GM21786 (cell line): ENCODE data around the gene CREB3.

Experiments used
- ATAC-seq: cut with Tn5 transposase; IDR thresholded peaks from one replicate; pipeline ENCODE4 v1.9.1; 2021; ENCODE audit not compliant: unreplicated experiment

The CREB3 gene

DNA sequence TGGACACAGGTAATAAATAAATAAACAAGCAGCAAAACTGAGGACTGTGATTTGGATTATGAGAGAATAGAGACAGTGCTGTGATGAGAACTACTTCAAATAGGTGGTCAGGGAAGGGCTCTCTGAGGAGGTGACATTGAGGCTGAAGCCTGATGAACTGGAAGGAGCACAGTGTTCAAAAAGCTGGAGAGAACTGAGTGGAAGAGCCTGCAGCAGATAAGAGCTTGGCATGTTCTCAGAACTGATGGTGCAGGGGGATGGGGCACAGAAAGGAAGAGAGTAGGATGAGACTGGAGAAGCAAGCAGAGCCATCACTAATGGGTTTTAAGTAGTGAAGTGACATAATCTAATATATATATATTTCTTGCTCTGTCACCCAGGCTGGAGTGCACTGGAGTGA is 31.5 kb upstream of the CREB3 start:
- ATAC-seq: no peak

DNA sequence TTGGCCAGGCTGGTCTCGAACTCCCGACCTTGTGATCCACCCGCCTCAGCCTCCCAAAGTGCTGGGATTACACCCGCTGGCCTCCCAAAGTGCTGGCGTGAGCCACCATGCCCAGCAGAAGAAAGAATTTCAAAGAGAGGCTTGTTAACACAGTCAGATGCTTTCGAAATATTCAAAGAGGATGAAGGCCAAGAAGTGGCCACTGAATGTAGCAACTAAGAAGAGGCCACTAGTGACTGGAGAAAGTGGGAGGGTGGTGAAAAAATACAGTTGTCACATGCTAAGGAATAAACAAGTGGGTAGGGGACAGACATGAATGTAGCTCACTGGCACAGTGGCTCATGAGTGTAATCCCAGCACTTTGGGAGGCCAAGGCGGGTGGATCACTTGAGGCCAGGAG is 29.8 kb upstream of the CREB3 start:
- no peak for ATAC-seq

DNA sequence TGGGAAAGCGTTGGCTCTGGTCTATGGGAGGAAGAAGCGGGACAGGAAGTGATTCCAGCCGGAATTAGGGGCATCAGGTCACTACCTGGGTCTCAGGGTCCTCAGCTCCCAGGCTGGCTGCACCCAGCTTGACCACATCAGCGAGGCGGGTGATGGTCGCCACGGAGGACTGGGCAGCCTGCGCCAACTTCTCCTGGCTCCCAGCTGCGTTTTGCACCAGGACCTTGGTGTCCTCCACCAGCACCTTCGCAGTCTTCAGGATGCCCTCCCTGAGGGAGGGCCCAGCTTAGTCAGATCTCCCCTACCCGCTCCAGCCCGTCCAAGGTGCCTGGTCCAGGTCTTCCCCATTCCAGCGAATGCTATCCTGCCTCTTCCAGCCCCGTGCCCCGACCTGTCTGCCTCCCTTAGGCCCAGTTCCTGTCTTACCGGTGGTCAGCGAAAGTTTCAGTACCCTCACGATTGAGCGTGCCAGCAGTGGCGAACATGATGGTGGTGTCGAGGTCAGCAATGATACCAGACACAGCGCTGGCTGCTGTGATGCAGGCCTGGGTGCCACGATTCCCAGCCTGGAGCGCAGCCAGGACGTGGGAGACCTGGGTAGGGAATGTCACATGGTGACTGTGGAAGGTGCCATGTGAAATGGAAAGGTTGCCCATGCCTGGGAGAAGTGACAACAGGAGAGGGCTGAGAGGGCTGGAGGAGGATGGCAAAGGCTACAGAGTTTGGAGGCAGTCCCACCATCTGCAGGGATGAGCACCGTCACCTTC is 28.4 kb upstream of the CREB3 start:
- no peak for ATAC-seq

DNA sequence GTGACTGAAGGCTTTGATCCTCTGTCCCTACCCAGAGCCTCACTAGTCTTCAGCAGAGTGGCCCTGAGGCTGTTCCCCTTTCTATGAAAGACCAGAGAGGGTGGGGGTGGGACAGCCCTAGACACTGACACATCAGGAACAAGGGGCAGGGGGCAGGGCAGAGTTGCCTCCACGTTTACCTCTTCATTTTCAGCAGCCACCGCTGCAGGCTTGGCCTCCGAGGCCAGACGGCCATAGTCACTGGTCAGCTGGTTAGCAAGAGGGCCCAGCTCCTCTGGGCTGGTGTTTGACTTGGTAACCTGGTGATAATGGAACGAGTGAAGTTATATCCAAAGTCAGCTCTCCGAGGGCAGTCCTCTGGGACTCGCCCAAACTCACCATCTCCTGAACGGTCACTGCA is 27.1 kb upstream of the CREB3 start:
- no peak for ATAC-seq

DNA sequence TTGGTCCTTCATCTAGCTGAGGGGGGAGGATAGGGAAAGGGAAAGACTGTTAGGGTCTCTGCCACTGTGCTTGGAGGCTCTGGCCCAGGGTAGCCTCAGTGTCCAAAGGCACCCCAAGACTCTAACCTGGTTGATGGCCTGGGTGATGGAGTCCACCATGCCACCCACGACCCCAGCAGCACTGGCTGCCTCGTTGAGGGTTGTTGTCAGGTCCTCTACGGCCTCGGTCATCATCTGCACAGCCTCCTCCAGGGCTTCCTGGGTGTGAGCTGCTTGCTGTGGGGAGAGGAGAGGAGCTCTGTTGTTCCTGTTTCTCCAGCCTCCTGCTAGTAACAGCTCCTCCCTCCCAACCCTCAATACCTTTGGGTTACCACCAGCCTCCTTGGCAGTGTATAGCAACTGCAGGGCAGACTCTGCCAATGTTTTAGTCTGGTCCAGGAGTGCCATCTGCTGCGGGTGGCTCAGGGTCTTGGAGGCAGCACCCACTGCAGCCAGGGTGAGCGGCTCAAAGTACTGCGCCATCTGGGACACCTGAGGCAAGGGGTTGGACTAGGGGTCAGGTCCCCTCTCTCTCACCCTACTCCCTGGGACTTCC is 26.5 kb upstream of the CREB3 start:
- no peak for ATAC-seq

DNA sequence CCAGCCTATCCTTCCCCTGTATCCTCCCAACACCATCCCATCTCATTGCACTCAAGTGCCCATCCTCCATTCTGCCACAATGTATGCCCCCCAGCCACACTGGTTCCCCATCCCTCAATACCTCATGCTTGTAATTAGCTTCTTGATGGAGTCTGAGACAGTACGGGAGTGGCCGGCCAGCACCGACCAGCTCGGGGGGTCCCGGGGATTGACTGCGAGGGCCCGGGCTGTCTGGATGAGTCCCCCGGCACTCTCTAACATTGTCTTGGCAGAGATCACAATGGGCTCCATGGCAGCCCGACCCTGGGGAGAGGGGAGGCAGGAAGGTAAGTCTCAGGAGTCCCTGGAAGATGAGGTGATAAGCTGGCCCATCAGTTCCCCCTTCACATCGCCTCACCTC is 25.5 kb upstream of the CREB3 start:
- no peak for ATAC-seq

DNA sequence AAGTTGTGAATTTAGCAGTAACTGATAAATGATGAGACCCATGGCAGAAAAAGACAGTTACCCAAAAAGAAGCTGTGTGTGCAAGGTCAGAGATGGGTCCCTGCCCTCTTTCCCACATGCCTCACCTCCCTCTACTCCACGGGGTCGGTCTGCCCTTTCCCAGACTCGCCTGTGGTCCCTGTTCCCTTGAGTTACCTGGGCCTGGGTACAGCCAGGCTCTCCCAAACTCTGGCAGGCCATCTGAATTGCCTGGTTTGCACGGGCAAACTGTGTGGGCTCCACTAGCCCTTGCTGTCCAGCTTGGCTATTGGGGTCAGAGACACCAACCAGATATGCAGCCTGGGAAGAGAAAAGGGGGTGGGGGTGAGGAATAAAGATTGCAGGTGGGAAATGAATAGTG is 24.3 kb upstream of the CREB3 start:
- no peak for ATAC-seq

DNA sequence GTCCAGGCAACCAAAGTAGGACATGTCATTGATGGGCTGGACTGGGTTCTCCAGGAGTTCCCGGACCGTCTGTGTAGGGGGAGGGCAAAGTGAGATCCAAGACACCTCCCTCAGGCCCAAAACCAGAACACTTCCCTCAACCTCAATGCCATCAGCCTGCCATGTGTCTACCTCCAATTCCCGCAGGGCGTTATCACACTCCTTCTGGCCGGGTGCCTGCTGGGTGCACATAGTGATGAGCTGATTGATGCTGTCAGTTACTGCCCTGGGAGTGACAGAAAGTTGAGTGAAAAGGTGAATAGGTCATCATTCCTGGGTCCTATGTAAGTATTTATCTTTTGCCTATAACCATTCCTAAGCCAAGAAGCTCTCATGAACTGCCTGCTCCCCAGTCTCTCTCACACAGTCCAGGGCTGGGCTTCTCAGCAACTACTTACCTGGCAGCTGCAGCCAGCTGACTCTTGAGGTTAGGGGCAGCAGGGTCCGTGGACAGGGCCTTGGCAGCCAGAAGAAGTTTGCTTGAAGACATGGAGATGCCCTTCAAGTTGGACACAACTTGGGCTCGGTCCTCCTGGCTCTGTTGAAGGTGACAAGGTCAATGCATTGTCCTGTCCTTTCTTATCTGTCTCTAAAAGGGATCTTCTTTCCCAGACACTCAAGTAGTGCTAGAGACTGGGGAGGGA is 21.5 kb upstream of the CREB3 start:
- ATAC-seq: no peak

DNA sequence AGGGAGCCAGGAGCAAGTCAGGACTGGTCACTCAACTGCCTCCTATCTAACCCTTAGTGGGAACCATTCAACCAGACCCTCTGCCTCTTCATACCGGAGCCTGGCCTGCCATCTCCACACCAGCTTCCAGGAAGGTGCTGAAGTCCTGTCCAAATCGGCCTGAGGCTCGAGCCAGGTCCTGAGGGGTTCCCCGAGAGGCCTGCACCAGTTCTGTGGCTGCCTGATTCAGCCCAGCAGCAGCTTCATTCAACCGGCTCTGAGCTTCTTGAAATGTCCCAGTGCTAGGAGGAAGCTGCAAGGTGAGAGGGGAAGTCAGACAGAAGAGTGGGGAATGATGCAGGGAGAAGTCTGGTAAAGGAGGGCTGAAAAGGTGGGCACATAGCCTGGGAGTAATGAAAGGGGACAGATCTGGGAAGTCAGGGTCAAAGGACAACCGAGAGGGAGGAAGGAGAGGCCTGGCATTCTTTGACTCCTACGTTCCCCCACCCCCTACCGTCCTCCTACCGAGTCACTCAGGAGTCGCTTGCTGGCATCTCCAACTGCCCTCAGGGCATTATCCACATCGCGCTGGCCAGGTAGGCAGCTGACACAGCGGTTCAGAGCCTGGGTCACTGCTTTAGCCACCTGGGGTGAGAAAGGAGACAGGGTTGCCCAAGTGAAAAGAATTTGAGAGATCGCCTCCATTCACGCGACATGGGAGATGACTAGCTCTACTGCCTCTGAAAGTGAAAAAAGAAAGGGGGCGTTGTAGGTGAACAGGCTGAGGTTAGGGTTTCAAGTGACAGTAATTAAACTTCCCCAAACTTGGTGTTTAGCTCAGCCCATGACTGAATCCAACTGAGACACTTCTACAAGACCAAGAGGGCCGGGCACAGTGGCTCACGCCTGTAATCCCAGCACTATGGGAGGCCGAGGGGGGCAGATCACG is 20.7 kb upstream of the CREB3 start:
- no peak for ATAC-seq

DNA sequence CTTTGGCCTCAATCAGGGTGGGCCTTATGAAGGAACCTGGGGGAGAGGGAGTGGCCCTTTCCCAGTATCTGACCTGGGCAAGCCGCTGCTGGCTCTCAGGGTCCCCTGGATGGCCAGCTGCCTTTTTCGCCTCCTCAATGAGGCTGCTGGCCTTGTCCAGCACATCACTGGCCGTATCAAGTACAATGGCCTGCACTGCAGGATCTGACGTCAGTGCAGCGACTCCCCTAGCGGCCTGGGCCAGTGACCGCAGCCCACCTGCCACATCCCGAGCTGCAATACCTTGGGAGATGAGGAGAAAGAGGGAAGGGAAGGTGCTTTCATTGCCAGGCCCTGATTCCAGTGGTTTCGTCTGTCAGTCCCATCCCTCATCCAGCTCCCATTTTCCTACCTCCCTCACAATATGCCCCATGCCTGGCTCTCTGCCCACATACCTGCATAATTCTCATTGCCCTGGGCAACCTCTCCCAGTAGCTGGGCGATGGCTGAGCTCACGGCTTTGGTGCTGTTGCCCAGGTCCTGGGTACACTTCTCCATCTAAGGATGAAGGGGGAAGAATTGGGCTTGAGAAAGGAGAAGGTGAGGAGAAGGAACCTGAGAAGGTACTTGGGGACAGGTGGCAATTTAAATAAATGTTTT is 19.6 kb upstream of the CREB3 start:
- no peak for ATAC-seq

DNA sequence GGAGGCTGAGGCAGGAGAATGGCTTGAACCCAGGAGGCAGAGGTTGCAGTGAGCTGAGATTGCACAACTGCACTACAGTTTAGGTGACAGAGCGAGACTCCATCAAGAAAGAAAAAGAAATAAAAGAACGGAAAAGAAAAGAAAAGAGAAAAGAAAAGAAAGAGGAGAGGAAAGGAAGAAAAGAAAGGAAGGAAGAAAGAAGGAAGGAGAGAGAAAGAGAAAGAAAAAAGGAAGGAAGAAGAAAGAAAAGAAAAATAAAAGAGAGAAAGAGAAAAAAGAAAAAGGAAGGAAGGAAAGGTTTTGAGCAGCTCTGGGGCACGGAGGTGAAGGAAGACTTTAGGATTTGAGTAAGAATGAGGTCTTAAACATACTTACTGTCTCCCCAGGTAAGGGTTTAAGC is 18.9 kb upstream of the CREB3 start:
- no peak for ATAC-seq

DNA sequence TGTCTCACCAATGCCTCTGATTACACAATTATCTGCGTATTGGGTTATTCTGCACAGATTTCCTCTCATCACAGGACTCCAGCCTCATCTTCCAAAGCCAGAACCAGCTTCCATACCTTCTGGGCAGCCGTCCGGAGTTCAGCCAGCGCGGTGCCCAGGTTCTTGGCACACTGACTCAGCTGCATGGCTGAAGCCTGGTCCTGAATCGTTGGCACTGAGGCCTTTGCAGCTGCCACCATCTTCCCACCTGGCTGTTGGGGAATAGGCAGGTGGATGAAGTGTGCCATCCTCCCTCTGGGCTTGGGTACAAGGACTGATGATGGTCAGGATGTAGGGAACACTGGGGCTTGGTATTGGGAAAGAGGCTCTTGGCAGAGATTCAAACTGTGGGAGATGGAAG is 18.3 kb upstream of the CREB3 start:
- ATAC-seq: no peak

DNA sequence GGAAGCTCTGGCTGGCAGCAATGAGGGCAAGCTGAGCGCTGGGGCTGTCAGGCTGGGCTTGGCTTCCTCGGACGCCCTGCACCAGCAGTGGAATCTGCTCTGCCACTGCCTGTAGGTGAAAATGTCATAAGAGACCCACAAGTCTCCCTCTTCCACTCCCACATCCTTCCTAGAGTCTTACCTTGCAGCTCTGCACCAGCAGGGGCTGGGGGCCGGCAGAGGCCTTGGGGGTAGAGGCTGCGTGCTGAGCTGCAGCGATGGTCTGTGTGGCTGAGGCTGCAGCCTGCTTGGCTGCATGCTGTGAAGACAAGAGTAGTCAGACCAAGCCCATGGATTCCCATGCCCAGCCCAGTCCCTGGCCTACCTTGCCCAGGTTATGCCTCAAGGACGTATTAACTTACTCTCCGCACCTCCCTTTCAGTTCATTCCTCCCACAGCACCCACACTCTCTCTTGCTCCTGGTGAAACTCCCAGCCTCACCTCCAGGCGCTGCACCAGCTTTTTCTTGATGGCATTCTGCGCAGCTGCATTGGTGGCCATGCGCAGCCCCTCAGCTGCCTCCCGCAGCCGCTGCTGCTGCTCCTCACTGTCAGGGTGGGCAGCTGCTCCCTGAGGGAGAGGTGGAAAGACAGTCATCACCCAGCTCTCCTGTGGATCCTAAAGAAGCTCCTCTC is 17.8 kb upstream of the CREB3 start:
- ATAC-seq: no peak

DNA sequence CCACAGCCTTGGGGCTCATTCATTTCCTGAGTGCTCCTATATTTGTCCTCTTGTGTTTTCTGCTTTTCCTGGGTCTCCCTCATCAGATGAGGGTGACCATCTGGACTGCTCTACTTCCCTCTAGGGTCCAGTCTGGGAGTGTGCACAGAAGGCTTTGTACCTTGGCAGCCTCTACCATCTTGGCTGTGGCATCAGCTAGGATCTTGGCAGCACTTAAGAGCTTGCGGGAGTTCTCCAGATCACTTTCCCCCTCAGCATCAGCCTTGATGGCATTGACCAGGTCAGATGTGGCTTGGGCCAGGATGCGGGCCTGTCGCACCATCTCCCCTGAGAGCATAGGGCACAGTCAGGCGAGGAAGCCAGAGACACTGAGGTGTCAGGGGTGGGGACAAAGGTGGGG is 16.2 kb upstream of the CREB3 start:
- no peak for ATAC-seq

DNA sequence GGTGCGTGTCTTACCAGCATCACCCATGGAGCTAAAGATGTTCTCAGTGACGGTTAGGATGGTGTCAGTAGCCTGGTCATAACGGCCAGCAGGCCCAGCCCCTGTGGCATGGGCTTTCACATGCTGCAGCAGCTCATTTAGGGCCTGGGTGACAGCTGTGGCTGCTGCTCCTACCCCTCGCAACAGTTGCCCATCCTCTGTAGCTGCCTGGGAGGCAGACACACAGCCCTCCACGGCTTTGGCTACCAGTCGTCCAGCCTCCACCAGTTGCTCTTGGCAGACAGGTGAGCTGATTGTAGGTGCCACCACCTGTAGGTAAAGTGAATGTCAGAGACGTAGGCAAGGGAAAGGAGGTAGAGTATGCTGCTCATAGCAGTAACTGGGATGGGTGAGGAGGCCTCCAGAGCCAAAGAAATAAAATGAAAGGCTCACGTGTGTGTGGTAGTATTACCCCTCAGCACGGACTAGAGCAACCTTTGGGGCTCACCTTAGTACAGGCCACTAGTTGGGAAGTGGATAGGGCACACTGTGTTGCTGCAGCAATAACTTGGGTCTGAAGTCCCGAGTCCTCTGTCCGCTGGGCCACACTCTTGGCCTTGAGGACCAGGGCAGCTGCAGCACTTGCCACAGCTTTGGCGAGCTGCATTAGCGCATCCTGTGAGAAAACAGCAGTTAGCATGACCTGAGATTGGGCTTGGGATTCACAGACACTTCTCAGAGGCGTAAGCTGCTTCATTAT is 15.2 kb upstream of the CREB3 start:
- no peak for ATAC-seq

DNA sequence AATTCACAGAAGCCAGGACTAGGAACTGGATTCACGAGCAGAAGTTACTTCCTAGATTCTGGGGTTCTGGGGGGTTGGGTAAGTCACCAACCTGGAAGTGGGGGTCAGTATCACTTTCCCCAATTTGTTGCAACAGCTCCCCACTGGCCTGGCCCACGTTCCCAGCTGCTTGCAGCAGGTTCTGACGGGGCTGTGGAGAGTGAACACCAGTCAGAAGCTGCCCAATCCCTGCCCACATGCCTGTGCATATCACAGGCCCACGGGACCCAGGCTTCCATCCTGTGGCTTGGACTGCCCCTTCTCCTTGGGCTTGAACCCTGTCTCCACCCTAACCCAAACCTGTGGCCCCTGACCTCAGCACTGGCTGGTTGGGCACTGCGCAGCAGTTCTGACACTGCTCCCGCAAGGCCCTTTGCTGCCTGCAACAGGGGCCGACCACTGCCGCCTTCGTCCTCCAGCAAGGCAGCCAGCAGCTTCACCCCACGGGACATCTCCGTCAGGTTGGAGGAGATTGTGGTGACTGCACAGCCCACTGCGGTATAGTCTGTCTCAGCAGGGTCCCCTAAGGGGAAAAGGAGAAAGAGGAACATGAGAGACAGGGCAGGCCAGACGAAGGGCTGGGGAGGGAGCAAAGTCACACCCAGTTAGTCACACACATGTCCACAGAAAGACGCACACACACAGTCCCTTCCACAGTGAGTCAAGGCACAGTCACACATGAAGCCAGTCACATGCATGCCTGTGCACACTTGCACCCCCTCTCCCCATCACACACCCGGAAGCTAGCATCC is 13.6 kb upstream of the CREB3 start:
- no peak for ATAC-seq

DNA sequence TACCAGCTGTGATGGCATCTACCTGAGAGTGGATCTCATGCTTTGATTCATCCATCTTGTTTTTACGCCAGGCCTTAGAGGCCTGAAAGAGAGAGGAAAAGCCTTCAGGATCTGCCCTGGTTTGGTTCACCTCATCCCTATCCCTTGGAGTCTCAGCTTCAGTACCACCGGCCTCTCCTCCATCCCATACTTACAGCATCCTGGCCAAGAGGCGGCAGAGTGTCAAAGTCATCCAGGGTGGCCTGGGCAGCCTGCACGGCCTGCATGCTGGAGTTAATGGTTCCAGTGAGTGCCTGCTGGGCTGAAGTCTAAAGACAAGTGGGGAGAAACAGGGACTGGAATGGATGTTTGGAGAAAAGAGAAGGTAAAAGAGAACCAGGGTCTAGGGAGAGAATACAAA is 12.9 kb upstream of the CREB3 start:
- ATAC-seq: no peak

DNA sequence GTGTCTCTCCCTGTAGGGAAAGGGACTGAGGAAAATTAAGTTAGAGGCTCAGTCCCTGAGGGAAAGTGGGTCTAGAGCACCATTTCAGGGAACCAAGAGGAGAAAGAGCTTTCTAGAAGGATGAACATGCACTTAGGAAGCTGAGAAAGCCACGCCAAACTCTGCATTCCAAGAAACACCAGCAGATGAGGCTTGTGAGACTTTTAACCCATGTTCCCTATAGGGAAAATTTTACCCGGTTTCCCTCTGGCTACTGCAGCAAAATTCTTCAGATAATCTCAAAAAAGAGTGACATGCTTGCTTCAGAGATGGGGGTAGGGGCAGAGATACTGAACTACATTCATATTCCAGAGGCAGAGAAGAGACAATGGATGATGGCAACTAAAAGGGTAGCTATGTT is 9.0 kb upstream of the CREB3 start:
- ATAC-seq: no peak

DNA sequence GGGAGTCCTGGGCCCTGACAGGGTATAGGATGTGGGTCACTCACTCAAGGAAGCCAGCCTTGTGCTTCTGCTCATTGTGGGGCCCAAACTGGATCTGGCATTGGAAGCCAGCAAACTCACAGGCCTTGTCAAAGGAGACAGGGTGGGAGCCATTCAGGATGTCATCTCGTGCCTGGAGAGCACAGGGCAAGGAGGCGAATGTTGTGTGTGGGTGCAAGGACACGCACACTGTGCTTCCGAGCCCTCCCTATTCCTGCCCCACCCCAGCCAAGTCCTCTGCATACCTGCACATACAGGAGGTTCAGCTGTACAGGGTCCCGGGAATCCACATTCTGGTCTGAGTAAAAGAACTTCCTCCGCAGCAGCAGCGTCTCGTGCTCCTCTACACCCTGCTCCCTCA is 8.6 kb upstream of the CREB3 start:
- ATAC-seq: no peak
